ENCODE results near the gene TTLL9. TPM values are rescaled to one million over a fixed set of nuclear protein-coding genes. Genes with fewer than 3 reads are reported as not detected.

TTLL9 gene
- total RNA-seq, 4 donors from 2014 or later: 0.16 TPM; not detected in 3

DNA sequence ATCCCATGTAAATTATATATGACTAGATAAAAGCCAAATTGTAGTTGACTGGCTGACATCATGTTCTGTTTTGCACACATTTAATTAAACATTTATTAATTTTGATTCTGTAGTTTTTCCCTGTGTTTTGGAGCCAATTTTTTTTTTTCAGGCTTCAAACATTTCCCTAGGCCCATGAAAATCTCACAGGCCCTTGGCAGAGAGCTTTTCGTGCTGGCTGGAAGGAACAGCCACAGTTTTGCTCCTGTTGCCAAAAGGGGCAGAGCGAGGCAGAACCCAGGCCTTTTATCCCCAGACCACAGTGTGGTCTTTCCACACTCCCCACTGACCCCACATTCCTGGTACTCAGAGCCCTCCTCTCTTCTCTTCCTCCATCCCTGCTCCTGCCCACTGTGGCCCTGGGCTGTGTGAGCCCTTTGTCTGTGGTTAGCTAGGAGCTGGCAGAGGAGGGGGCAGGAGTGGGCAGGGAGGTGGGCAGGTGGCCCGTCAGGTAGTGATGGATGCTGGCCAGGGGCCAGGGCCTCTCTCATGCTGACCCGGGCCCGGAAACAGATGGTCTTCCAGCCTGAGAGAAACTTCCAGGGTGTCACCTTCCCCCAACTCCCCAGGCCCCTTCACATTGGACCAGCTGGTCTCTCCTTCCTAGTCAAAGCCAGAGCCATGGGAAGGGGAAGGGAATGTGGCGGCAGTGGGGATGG is 120.4 kb downstream of the TTLL9 start:
- no peak for DNase-seq (ENCODE audit: low spot score in 2 of 2)
- H3K4me3 ChIP-seq (ENCODE audit: low read depth, poor library complexity, severe bottlenecking): no peak overlapping the region
- intact Hi-C loops (cut with DNase I; ENCODE audit: low total_unique reads): no loop called here
- TF ChIP-seq, protein P1, sequence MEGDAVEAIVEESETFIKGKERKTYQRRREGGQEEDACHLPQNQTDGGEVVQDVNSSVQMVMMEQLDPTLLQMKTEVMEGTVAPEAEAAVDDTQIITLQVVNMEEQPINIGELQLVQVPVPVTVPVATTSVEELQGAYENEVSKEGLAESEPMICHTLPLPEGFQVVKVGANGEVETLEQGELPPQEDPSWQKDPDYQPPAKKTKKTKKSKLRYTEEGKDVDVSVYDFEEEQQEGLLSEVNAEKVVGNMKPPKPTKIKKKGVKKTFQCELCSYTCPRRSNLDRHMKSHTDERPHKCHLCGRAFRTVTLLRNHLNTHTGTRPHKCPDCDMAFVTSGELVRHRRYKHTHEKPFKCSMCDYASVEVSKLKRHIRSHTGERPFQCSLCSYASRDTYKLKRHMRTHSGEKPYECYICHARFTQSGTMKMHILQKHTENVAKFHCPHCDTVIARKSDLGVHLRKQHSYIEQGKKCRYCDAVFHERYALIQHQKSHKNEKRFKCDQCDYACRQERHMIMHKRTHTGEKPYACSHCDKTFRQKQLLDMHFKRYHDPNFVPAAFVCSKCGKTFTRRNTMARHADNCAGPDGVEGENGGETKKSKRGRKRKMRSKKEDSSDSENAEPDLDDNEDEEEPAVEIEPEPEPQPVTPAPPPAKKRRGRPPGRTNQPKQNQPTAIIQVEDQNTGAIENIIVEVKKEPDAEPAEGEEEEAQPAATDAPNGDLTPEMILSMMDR (IDR thresholded peaks at IDR 0.05): no peak
- no peak for TF ChIP-seq POLR2A (IDR thresholded peaks at IDR 0.05)
- 47 to 57% methylated on average over 6 of the region's 6 CpGs for WGBS, 2 donors

DNA sequence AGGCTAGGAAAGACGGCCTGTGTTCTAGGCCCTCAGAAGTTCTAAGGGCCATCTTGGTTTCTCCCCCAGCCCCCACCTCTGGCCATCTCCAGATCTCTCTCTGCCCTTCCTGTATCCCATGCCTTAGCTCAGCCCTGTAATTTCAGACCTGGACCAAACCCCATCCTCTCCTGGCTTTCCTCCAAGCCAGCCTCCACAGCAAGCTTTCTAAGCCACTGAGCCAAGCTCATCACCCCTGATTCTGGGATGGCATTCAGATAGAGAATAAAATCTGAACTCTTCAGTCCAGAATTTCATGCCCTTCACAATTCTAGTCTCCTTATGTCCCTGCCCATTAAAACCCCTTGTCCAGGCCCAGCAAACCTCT is 120.9 kb downstream of the TTLL9 start:
- WGBS, 2 donors: 46 to 71% methylated on average over 1 of the region's 1 CpG
- intact Hi-C loops (cut with DNase I; ENCODE audit: low total_unique reads): no loop called here
- DNase-seq (ENCODE audit: low spot score in 2 of 2): no peak
- H3K4me3 ChIP-seq (ENCODE audit: low read depth, poor library complexity, severe bottlenecking): no peak overlapping the region
- TF ChIP-seq, protein P1 (IDR thresholded peaks at IDR 0.05): no peak
- no peak for TF ChIP-seq POLR2A (IDR thresholded peaks at IDR 0.05)

DNA sequence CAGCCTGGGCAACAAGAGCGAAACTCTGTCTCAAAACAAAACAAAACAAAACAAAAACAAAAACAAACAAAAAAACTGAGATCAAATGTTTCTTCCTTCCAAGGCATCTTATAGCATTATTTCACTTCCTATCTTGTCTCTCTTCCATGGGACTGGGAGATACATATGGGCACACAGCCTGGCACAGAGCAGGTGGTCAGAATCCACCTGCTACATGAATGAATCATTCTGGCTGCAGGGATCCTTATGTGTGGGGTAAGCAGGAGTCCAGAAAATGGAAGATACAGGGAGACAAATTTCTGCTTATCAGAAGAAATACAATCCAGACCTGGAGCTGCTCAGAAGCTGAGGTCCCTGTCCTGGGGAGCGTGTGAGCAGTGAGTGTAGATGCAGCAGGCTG is 121.7 kb downstream of the TTLL9 start:
- TF ChIP-seq, protein P1 (IDR thresholded peaks at IDR 0.05): no peak
- no peak for TF ChIP-seq POLR2A (IDR thresholded peaks at IDR 0.05)
- no peak overlapping the region for H3K4me3 ChIP-seq (ENCODE audit: low read depth, poor library complexity, severe bottlenecking)
- no peak for DNase-seq (ENCODE audit: low spot score in 2 of 2)
- intact Hi-C loops (cut with DNase I; ENCODE audit: low total_unique reads): no loop called here
- 89 to 90% methylated on average over 2 of the region's 2 CpGs for WGBS, 2 donors

Other genes with a start within 250 kb of the TTLL9 start
- 10 to 100 TPM in 1 of 4 donors, 1 to 10 TPM in 2, under 1 TPM in 1; 0.67 to 19.0 (median 3.3) TPM for gene COX4I2, start 232.7 kb upstream of the TTLL9 start, total RNA-seq
- gene BCL2L1, start 147.8 kb upstream of the TTLL9 start, total RNA-seq: 100 to 1,000 TPM; 115 to 152 (median 125) TPM
- 10 to 100 TPM in 1 of 4 donors, 1 to 10 TPM in 3; 5.9 to 10.2 (median 7.3) TPM for gene TPX2, start 131.3 kb upstream of the TTLL9 start, total RNA-seq
- under 1 TPM in 1 of 4 donors, not detected in 3; 0.10 TPM for gene MYLK2, start 51.3 kb upstream of the TTLL9 start, total RNA-seq
- gene FOXS1, start 25.0 kb upstream of the TTLL9 start, total RNA-seq: under 1 TPM in 2 of 4 donors, not detected in 2; 0.44 to 0.97 TPM
- 1 to 10 TPM in 1 of 4 donors, not detected in 3; 1.5 TPM for gene DUSP15, start 107 bp upstream of the TTLL9 start, total RNA-seq
- gene PDRG1, start 81.4 kb downstream of the TTLL9 start, total RNA-seq: 10 to 100 TPM; 10.9 to 18.0 (median 13.0) TPM
- gene XKR7, start 97.5 kb downstream of the TTLL9 start, total RNA-seq: not detected
- gene CCM2L, start 139.8 kb downstream of the TTLL9 start, total RNA-seq: 1 to 10 TPM in 2 of 4 donors, under 1 TPM in 2; 0.65 to 4.4 (median 2.5) TPM
- gene HCK, start 181.6 kb downstream of the TTLL9 start, total RNA-seq: 10 to 100 TPM in 1 of 4 donors, 1 to 10 TPM in 3; 7.0 to 10.2 (median 8.7) TPM
- 10 to 100 TPM; 42.2 to 49.5 (median 47.3) TPM for gene TM9SF4, start 239.1 kb downstream of the TTLL9 start, total RNA-seq

Measured in lower leg skin (tissue), 4 donors.